Measurements from ENCODE around the gene FOXI2.

Gene FOXI2

DNA sequence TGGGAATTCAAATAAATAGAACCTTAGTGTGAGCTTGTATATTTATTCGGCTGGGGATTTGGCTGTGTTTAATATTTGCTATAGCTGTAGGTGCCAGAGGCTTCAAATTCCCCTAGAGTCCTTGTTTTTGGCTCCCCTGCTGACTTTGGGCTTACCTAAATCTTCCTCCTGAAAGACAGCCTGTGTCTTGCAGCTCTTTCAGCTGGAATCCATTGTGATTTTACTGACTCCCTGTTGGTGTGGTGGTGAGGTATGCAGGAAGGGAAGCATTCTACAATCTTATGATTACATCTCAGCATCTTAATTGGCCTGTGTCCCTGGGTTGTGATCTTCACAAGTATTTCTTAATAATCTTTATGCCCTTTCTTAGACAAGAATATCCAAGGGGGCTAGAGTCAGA, 25.9 kb downstream of the FOXI2 start:
- Histone ChIP-seq H3K56ac (ENCODE audit: low read length) (no peak overlapping the region), H2BK5ac (ENCODE audit: low read length) (no peak overlapping the region), H2BK15ac (replicated peaks; ENCODE audit: low read depth) (no peak overlapping the region), H3K79me1 (ENCODE audit: low read length) (no peaks in the 10 kb centered on the region), H3K4ac (ENCODE audit: low read depth, low read length) (no peak overlapping the region), H3K4me1 (ENCODE audit: control insufficient read depth, low read depth, low read length) (no peaks in the 10 kb centered on the region), H3K27ac (ENCODE audit: low read depth, low read length) (no peak overlapping the region), H2AK5ac (ENCODE audit: low read length) (no peak overlapping the region), H4K5ac (ENCODE audit: low read length) (no peak overlapping the region), H3K27me3 (ENCODE audit: insufficient read depth, low read length, poor library complexity) (no peaks in the 10 kb centered on the region), H3K4me3 (ENCODE audit: low read length) (no peak overlapping the region), H3K36me3 (ENCODE audit: control insufficient read depth, insufficient read depth, low read length) (no peaks in the 10 kb centered on the region), H3K18ac (ENCODE audit: low read length) (no peak overlapping the region), H3K79me2 (ENCODE audit: control insufficient read depth, insufficient read depth, low read length) (no peaks in the 10 kb centered on the region), H2BK120ac (ENCODE audit: low read depth, low read length) (no peak overlapping the region), H3K23ac (ENCODE audit: low read length) (no peak overlapping the region), H4K8ac (ENCODE audit: low read depth, low read length) (no peak overlapping the region), H3K4me2 (ENCODE audit: low read length) (no peak overlapping the region), H3K9ac (ENCODE audit: low read length) (no peak overlapping the region)
- DNase-seq = peak; percentile 42
- no CpG with 5 or more reads among the region's 1 CpG for WGBS (ENCODE audit: extremely low coverage, insufficient coverage, low lambda C conversion rate)

DNA sequence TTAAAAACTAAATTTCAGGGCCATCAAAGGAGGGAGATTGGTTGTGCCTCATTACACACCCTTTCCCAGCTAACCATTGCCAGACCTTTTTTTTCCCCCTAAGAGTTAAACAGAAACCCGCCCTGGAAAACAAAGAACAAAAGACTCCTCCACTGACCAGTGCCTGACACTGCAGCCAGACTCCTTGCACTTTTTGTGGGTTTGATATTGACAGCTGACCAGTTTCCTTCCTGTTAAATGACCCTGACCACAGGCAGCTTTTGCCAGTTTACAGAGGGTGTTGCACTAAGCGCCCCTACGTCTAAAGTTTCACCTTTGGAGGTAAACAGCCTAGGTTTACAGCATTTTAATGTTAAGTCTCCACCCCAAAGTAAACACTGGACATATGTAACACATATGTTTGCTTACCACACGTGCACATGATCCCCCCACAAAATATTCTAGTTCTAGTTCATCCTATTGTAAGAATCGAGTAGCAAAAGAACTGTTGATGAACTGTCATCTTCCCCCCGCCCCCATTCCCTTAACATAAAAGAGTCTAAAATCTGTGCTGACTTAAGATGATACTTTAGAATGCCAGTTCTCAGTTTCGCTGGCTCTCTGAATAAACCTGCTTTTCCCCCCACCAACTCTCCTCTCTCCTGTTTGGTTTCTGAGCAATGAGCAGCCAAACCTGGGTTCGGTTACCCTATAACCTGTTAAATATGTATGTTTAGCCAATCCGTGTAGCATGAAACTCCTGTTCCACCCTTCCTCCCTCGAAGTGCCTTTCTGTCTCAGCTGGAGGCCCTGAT, 38.0 kb downstream of the FOXI2 start:
- H3K27ac ChIP-seq (ENCODE audit: low read depth, low read length) = no peak overlapping the region
- no peak overlapping the region for H4K8ac ChIP-seq (ENCODE audit: low read depth, low read length)
- no peaks in the 10 kb centered on the region for H3K79me2 ChIP-seq (ENCODE audit: control insufficient read depth, insufficient read depth, low read length)
- no peaks in the 10 kb centered on the region for H3K4me1 ChIP-seq (ENCODE audit: control insufficient read depth, low read depth, low read length)
- H3K4ac ChIP-seq (ENCODE audit: low read depth, low read length) = no peak overlapping the region
- H3K4me2 ChIP-seq (ENCODE audit: low read length) = no peak overlapping the region
- no CpG with 5 or more reads among the region's 10 CpGs for WGBS (ENCODE audit: extremely low coverage, insufficient coverage, low lambda C conversion rate)
- no peak overlapping the region for H4K5ac ChIP-seq (ENCODE audit: low read length)
- no peak overlapping the region for H2AK5ac ChIP-seq (ENCODE audit: low read length)
- DNase-seq = no peak
- H2BK15ac ChIP-seq (replicated peaks; ENCODE audit: low read depth) = no peak overlapping the region
- no peak overlapping the region for H3K9ac ChIP-seq (ENCODE audit: low read length)
- H3K79me1 ChIP-seq (ENCODE audit: low read length) = no peaks in the 10 kb centered on the region
- no peak overlapping the region for H3K23ac ChIP-seq (ENCODE audit: low read length)
- H3K18ac ChIP-seq (ENCODE audit: low read length) = no peak overlapping the region
- H2BK120ac ChIP-seq (ENCODE audit: low read depth, low read length) = no peak overlapping the region
- no peak overlapping the region for H3K4me3 ChIP-seq (ENCODE audit: low read length)
- H3K36me3 ChIP-seq (ENCODE audit: control insufficient read depth, insufficient read depth, low read length) = no peaks in the 10 kb centered on the region
- H3K56ac ChIP-seq (ENCODE audit: low read length) = no peak overlapping the region
- no peak overlapping the region for H2BK5ac ChIP-seq (ENCODE audit: low read length)
- H3K27me3 ChIP-seq (ENCODE audit: insufficient read depth, low read length, poor library complexity) = no peaks in the 10 kb centered on the region

DNA sequence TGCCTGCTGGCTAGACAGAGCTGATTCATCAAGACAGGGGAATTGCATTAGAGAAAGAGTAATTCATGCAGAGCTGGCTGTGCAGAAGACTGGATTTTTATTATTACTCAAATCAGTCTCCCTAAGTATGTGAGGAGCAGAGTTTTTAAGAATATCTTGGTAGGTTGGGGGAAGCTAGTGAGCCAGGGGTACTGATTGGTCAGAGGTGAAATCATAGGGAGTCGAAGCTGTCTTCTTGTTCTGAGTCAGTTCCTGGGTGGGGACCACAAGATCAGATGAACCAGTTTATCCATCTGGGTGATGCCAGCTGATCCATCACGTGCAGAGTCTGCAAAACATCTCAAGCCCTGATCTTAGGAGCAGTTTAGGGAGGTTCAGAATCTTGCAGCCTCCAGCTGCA, 39.8 kb downstream of the FOXI2 start:
- Histone ChIP-seq H2BK120ac (ENCODE audit: low read depth, low read length) (no peak overlapping the region), H3K4me2 (ENCODE audit: low read length) (no peak overlapping the region), H4K8ac (ENCODE audit: low read depth, low read length) (no peak overlapping the region), H3K4me3 (ENCODE audit: low read length) (no peak overlapping the region), H3K27me3 (ENCODE audit: insufficient read depth, low read length, poor library complexity) (no peaks in the 10 kb centered on the region), H2BK5ac (ENCODE audit: low read length) (no peak overlapping the region), H3K56ac (ENCODE audit: low read length) (no peak overlapping the region), H3K79me2 (ENCODE audit: control insufficient read depth, insufficient read depth, low read length) (no peaks in the 10 kb centered on the region), H3K27ac (ENCODE audit: low read depth, low read length) (no peak overlapping the region), H2BK15ac (replicated peaks; ENCODE audit: low read depth) (no peak overlapping the region), H3K9ac (ENCODE audit: low read length) (no peak overlapping the region), H3K79me1 (ENCODE audit: low read length) (no peaks in the 10 kb centered on the region), H3K23ac (ENCODE audit: low read length) (no peak overlapping the region), H4K5ac (ENCODE audit: low read length) (no peak overlapping the region), H3K4ac (ENCODE audit: low read depth, low read length) (no peak overlapping the region), H3K36me3 (ENCODE audit: control insufficient read depth, insufficient read depth, low read length) (no peaks in the 10 kb centered on the region), H2AK5ac (ENCODE audit: low read length) (no peak overlapping the region), H3K4me1 (ENCODE audit: control insufficient read depth, low read depth, low read length) (no peaks in the 10 kb centered on the region), H3K18ac (ENCODE audit: low read length) (no peak overlapping the region)
- no CpG with 5 or more reads among the region's 2 CpGs for WGBS (ENCODE audit: extremely low coverage, insufficient coverage, low lambda C conversion rate)
- no peak for DNase-seq

DNA sequence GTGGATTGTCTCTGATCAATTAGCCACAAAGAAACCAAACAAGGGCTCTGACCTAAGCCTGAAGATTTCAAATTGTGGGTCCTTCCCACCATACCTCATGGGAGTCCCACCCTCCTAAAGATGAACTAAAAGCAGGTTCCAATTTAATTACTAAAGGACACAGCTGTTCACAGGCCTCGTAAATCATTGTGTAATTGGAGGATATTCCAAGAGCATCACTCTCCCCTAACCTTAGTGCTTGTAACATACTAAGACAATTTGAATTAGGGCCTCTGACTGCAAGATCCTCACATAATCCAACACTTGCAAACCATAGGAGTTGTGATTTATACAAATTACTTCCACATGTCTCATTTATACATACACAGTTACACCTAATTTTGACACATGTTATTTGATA, 44.4 kb downstream of the FOXI2 start:
- Histone ChIP-seq H4K5ac (ENCODE audit: low read length) (no peak overlapping the region), H4K8ac (ENCODE audit: low read depth, low read length) (no peak overlapping the region), H3K79me2 (ENCODE audit: control insufficient read depth, insufficient read depth, low read length) (no peaks in the 10 kb centered on the region), H2AK5ac (ENCODE audit: low read length) (no peak overlapping the region), H3K27me3 (ENCODE audit: insufficient read depth, low read length, poor library complexity) (no peaks in the 10 kb centered on the region), H3K4me2 (ENCODE audit: low read length) (no peak overlapping the region), H3K23ac (ENCODE audit: low read length) (no peak overlapping the region), H2BK120ac (ENCODE audit: low read depth, low read length) (no peak overlapping the region), H3K56ac (ENCODE audit: low read length) (no peak overlapping the region), H2BK15ac (replicated peaks; ENCODE audit: low read depth) (no peak overlapping the region), H3K4me3 (ENCODE audit: low read length) (no peak overlapping the region), H3K18ac (ENCODE audit: low read length) (no peak overlapping the region), H3K4me1 (ENCODE audit: control insufficient read depth, low read depth, low read length) (no peaks in the 10 kb centered on the region), H2BK5ac (ENCODE audit: low read length) (no peak overlapping the region), H3K4ac (ENCODE audit: low read depth, low read length) (no peak overlapping the region), H3K79me1 (ENCODE audit: low read length) (no peaks in the 10 kb centered on the region), H3K36me3 (ENCODE audit: control insufficient read depth, insufficient read depth, low read length) (no peaks in the 10 kb centered on the region), H3K9ac (ENCODE audit: low read length) (no peak overlapping the region), H3K27ac (ENCODE audit: low read depth, low read length) (no peak overlapping the region)
- DNase-seq = no peak
- WGBS (ENCODE audit: extremely low coverage, insufficient coverage, low lambda C conversion rate) = no CpG with 5 or more reads among the region's 1 CpG

DNA sequence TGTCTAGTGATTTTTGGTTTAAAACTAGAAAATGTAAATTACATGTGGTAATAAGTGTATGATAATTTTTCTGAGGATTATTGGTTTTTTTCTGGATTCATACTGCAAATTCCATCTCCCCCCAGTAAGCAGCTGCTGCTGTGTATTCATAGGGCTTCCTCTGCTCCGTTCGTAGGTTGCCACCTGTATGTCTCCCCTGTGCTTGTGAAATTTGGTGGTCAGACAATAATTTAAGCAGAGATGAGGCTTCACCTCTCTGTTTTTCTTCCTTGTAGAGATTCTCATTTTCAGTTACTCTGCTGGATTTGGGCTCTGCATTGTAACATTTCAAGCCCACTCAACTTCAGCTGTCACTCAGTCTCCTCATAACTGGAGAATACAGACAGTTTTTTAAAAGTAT, 50.9 kb downstream of the FOXI2 start:
- WGBS (ENCODE audit: extremely low coverage, insufficient coverage, low lambda C conversion rate) = no CpG with 5 or more reads among the region's 2 CpGs
- no peaks in the 10 kb centered on the region for H3K27me3 ChIP-seq (ENCODE audit: insufficient read depth, low read length, poor library complexity)
- H3K23ac ChIP-seq (ENCODE audit: low read length) = no peak overlapping the region
- no peaks in the 10 kb centered on the region for H3K79me1 ChIP-seq (ENCODE audit: low read length)
- no peak for DNase-seq
- no peak overlapping the region for H3K4me3 ChIP-seq (ENCODE audit: low read length)
- no peaks in the 10 kb centered on the region for H3K79me2 ChIP-seq (ENCODE audit: control insufficient read depth, insufficient read depth, low read length)
- no peak overlapping the region for H4K8ac ChIP-seq (ENCODE audit: low read depth, low read length)
- no peak overlapping the region for H3K9ac ChIP-seq (ENCODE audit: low read length)
- H3K27ac ChIP-seq (ENCODE audit: low read depth, low read length) = no peak overlapping the region
- no peaks in the 10 kb centered on the region for H3K36me3 ChIP-seq (ENCODE audit: control insufficient read depth, insufficient read depth, low read length)
- H2BK120ac ChIP-seq (ENCODE audit: low read depth, low read length) = no peak overlapping the region
- H2BK15ac ChIP-seq (replicated peaks; ENCODE audit: low read depth) = no peak overlapping the region
- H4K5ac ChIP-seq (ENCODE audit: low read length) = no peak overlapping the region
- H3K4me2 ChIP-seq (ENCODE audit: low read length) = no peak overlapping the region
- H2BK5ac ChIP-seq (ENCODE audit: low read length) = no peak overlapping the region
- no peak overlapping the region for H3K56ac ChIP-seq (ENCODE audit: low read length)
- H3K18ac ChIP-seq (ENCODE audit: low read length) = no peak overlapping the region
- no peaks in the 10 kb centered on the region for H3K4me1 ChIP-seq (ENCODE audit: control insufficient read depth, low read depth, low read length)
- H3K4ac ChIP-seq (ENCODE audit: low read depth, low read length) = no peak overlapping the region
- H2AK5ac ChIP-seq (ENCODE audit: low read length) = no peak overlapping the region

DNA sequence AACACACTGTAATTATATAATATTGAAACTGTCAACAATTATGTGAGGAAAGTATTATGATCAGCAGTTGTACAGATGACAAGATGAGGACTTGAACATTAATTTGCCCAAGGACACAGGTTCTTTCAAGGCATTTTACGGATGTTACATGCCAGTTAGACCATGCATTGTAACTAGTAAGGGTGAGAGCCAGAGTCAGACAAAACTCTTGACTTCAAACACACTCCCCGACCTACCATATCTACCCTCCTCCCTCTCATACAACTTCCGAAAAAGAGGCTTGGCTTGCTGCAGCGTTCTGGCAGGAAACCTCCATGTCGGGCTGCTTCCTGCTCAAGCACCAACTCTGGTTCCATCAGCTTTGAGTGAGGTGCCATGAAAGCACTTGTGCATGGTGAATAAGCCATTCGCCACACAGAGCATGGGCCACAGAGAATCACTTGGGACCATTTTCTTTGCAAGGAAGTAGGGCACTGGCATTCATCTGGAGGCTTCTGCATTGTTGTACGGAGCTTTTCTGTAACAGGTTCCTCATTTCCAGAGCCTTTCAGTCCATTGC, 53.2 kb downstream of the FOXI2 start:
- H3K36me3 ChIP-seq (ENCODE audit: control insufficient read depth, insufficient read depth, low read length) = no peaks in the 10 kb centered on the region
- no peak overlapping the region for H3K4me3 ChIP-seq (ENCODE audit: low read length)
- no peak overlapping the region for H2BK120ac ChIP-seq (ENCODE audit: low read depth, low read length)
- H2AK5ac ChIP-seq (ENCODE audit: low read length) = no peak overlapping the region
- no peak overlapping the region for H2BK15ac ChIP-seq (replicated peaks; ENCODE audit: low read depth)
- no peak overlapping the region for H3K23ac ChIP-seq (ENCODE audit: low read length)
- H4K8ac ChIP-seq (ENCODE audit: low read depth, low read length) = no peak overlapping the region
- no peaks in the 10 kb centered on the region for H3K79me1 ChIP-seq (ENCODE audit: low read length)
- WGBS (ENCODE audit: extremely low coverage, insufficient coverage, low lambda C conversion rate) = no CpG with 5 or more reads among the region's 7 CpGs
- H3K4ac ChIP-seq (ENCODE audit: low read depth, low read length) = no peak overlapping the region
- H3K79me2 ChIP-seq (ENCODE audit: control insufficient read depth, insufficient read depth, low read length) = no peaks in the 10 kb centered on the region
- H3K4me1 ChIP-seq (ENCODE audit: control insufficient read depth, low read depth, low read length) = no peaks in the 10 kb centered on the region
- no peak for DNase-seq
- no peak overlapping the region for H3K56ac ChIP-seq (ENCODE audit: low read length)
- no peak overlapping the region for H3K9ac ChIP-seq (ENCODE audit: low read length)
- H3K27ac ChIP-seq (ENCODE audit: low read depth, low read length) = no peak overlapping the region
- H3K27me3 ChIP-seq (ENCODE audit: insufficient read depth, low read length, poor library complexity) = no peaks in the 10 kb centered on the region
- no peak overlapping the region for H4K5ac ChIP-seq (ENCODE audit: low read length)
- H2BK5ac ChIP-seq (ENCODE audit: low read length) = no peak overlapping the region
- H3K4me2 ChIP-seq (ENCODE audit: low read length) = no peak overlapping the region
- no peak overlapping the region for H3K18ac ChIP-seq (ENCODE audit: low read length)
